NCI-H1930 (cell line): Measurements from ENCODE around the gene TMEFF2.
A peak's percentile ranks its signal among the peaks of the same experiment; 100 is the strongest.
"Not testable (repeated sequence)": the region's sequence is repeated elsewhere in the genome, so short reads cannot be mapped to it uniquely, and the experiment has no call there.

Source experiments
- DNase-seq, 2 experiments: peaks; one replicate each; lab custom pipeline; 2025; lab: John Stamatoyannopoulos, UW

The TMEFF2 gene

GRCh38 chr2:191932286-191932685 is 262.4 kb downstream of the TMEFF2 start:
- no peak for DNase-seq

GRCh38 chr2:191931329-191931728 is 263.4 kb downstream of the TMEFF2 start:
- DNase-seq, result no peak

GRCh38 chr2:191930205-191930604 is 264.5 kb downstream of the TMEFF2 start:
- no peak for DNase-seq

- DNase-seq, result no peak
These were observed 265.4 kb downstream of the TMEFF2 start for GRCh38 chr2:191929288-191929687.

GRCh38 chr2:191927991-191928390 is 266.7 kb downstream of the TMEFF2 start:
- DNase-seq, result no peak

GRCh38 chr2:191927319-191927867 is 267.3 kb downstream of the TMEFF2 start:
- DNase-seq, result no peak

GRCh38 chr2:191926671-191927070 is 268.1 kb downstream of the TMEFF2 start:
- DNase-seq, result no peak

GRCh38 chr2:191923652-191923997 is 271.1 kb downstream of the TMEFF2 start:
- DNase-seq, result no peak

- no peak for DNase-seq
These were observed 271.7 kb downstream of the TMEFF2 start for GRCh38 chr2:191922736-191923651.

GRCh38 chr2:191921650-191922049 is 273.1 kb downstream of the TMEFF2 start:
- not testable (repeated sequence) for DNase-seq

- no peak for DNase-seq
These were observed 274.2 kb downstream of the TMEFF2 start for GRCh38 chr2:191920502-191920901.

- peak in 1 of 2 experiments; percentile 6 for DNase-seq
These were observed 276.6 kb downstream of the TMEFF2 start for GRCh38 chr2:191917967-191918651.

- no peak for DNase-seq
These were observed 277.3 kb downstream of the TMEFF2 start for GRCh38 chr2:191917430-191917881.

GRCh38 chr2:191916826-191917225 is 277.9 kb downstream of the TMEFF2 start:
- no peak for DNase-seq

GRCh38 chr2:191915750-191916149 is 279.0 kb downstream of the TMEFF2 start:
- no peak for DNase-seq

- DNase-seq, result no peak
These were observed 280.9 kb downstream of the TMEFF2 start for GRCh38 chr2:191913796-191914195.

GRCh38 chr2:191912764-191913163 is 282.0 kb downstream of the TMEFF2 start:
- DNase-seq, result no peak

GRCh38 chr2:191910518-191910917 is 284.2 kb downstream of the TMEFF2 start:
- DNase-seq, result no peak

- DNase-seq, result no peak
These were observed 285.9 kb downstream of the TMEFF2 start for GRCh38 chr2:191908874-191909273.

- DNase-seq, result no peak
These were observed 287.2 kb downstream of the TMEFF2 start for GRCh38 chr2:191907545-191907944.

- DNase-seq, result no peak
These were observed 287.6 kb downstream of the TMEFF2 start for GRCh38 chr2:191907091-191907490.

GRCh38 chr2:191905336-191905735 is 289.4 kb downstream of the TMEFF2 start:
- DNase-seq, result no peak

GRCh38 chr2:191901031-191901430 is 293.7 kb downstream of the TMEFF2 start:
- DNase-seq, result no peak
